B cell (primary cell): Measurements from ENCODE around the gene PITPNM1. TPM values are rescaled to one million over a fixed set of nuclear protein-coding genes. Genes with fewer than 3 reads are reported as not detected.

Experiments
- ATAC-seq: fragments of 200-7000 bp; cut with Tn5 transposase; one replicate; pipeline ENCODE4 v1.10.0; 2021; ENCODE audit warnings: low read depth, mild to moderate bottlenecking, moderate number of reproducible peaks, moderate library complexity
- CTCF ChIA-PET: fragments of 350-600 bp; sonication (Branson Sonifier 250); formaldehyde crosslinking; loops from one replicate; lab custom pipeline; 2021; ENCODE audit warnings: antibody characterized with exemption, inconsistent platforms; lab: Charles Lee
- POLR2A ChIA-PET: fragments of 350-600 bp; sonication (Branson Sonifier 250); formaldehyde crosslinking; loops from one replicate; lab custom pipeline; 2021; ENCODE audit warnings: antibody characterized with exemption; lab: Charles Lee
- DNase-seq: peaks from one replicate; pipeline ENCODE4 v3.0.0; 2013
- H2AFZ ChIP-seq: 2 replicates; pipeline ENCODE4 v1.6.1; 2012; ENCODE audit warnings: mild to moderate bottlenecking, low read depth, low read length; ENCODE audit not compliant: insufficient read depth, poor library complexity, severe bottlenecking
- H3K27ac ChIP-seq, 2 donors: 1 replicate in 1 of 2; 2 replicates in 1 of 2; pipeline ENCODE4 v1.5.1; 2012 to 2013; ENCODE audit warnings: low read length in 2 of 2, mild to moderate bottlenecking in 2 of 2, moderate library complexity in 1 of 2
- H3K27me3 ChIP-seq, 4 experiments: fragments of 200-600 bp in 1 of 4; sonication (generic) in 1 of 4; replicated peaks in 1 of 4; 1 replicate in 2 of 4; 2 replicates in 2 of 4; pipeline versions ENCODE4 v1.6.1 to v1.7.0; 2013 to 2016; ENCODE audit warnings: low read length in 3 of 4, mild to moderate bottlenecking in 2 of 4, mixed read lengths in 1 of 4, moderate library complexity in 1 of 4; ENCODE audit not compliant: insufficient read depth in 4 of 4, control insufficient read depth in 3 of 4; ENCODE audit errors: control extremely low read depth in 1 of 4
- H3K36me3 ChIP-seq, 2 experiments: replicated peaks in 1 of 2; 1 replicate in 1 of 2; 2 replicates in 1 of 2; pipeline versions ENCODE4 v1.6.1 to v1.7.1; 2013; ENCODE audit warnings: low read length in 1 of 2; ENCODE audit not compliant: insufficient read depth in 2 of 2, control insufficient read depth in 1 of 2; ENCODE audit errors: control extremely low read depth in 1 of 2, extremely low read depth in 1 of 2
- H3K4me1 ChIP-seq, 2 donors: fragments of 200-600 bp in 1 of 2; sonication (generic) in 1 of 2; 1 replicate in 1 of 2; 2 replicates in 1 of 2; pipeline versions ENCODE4 v1.5.1 to v1.6.1; 2013 to 2017; ENCODE audit warnings: low read length in 2 of 2; ENCODE audit not compliant: control insufficient read depth in 2 of 2, insufficient read depth in 2 of 2
- H3K4me2 ChIP-seq: replicated peaks from 2 replicates; pipeline ENCODE3; 2012; ENCODE audit warnings: mild to moderate bottlenecking, low read depth, low read length; ENCODE audit not compliant: poor library complexity, severe bottlenecking
- H3K4me3 ChIP-seq, 5 experiments: fragments of 200-600 bp in 1 of 5; sonication (generic) in 1 of 5; 1 replicate in 3 of 5; 2 replicates in 2 of 5; pipeline versions ENCODE4 v1.5.1 to v1.7.0; 2011 to 2016; ENCODE audit warnings: low read length in 4 of 5, mild to moderate bottlenecking in 4 of 5, low read depth in 2 of 5, control low read depth in 1 of 5, moderate library complexity in 1 of 5; ENCODE audit not compliant: insufficient read depth in 1 of 5; ENCODE audit errors: control extremely low read depth in 1 of 5, extremely low read depth in 1 of 5
- H3K79me2 ChIP-seq: fragments of 200-600 bp; sonication (generic); one replicate; pipeline ENCODE4 v1.6.0; 2016; ENCODE audit warnings: low read length; ENCODE audit not compliant: control insufficient read depth, insufficient read depth
- H3K9ac ChIP-seq: fragments of 200-600 bp; sonication (generic); 2 replicates; pipeline ENCODE4 v1.6.1; 2017; ENCODE audit warnings: mild to moderate bottlenecking, low read length, moderate library complexity
- H3K9me3 ChIP-seq, 3 donors: one replicate each; pipeline versions ENCODE4 v1.6.1 to v1.7.1; 2013; ENCODE audit warnings: low read length in 2 of 3; ENCODE audit not compliant: control insufficient read depth in 2 of 3, insufficient read depth in 1 of 3; ENCODE audit errors: control extremely low read depth in 1 of 3
- H4K20me1 ChIP-seq: 2 replicates; pipeline ENCODE4 v1.6.0; 2012; ENCODE audit warnings: mild to moderate bottlenecking, low read length; ENCODE audit not compliant: insufficient read depth, control insufficient read depth, poor library complexity, severe bottlenecking
- H3K27ac Mint-ChIP-seq: one replicate; pipeline ENCODE4 v1.8.0; 2021; ENCODE audit warnings: mixed read lengths
- H3K27me3 Mint-ChIP-seq: one replicate; pipeline ENCODE4 v1.8.0; 2021; ENCODE audit warnings: mixed read lengths
- H3K4me1 Mint-ChIP-seq: one replicate; pipeline ENCODE4 v1.8.0; 2021; ENCODE audit warnings: mixed read lengths
- H3K4me3 Mint-ChIP-seq: one replicate; pipeline ENCODE4 v1.8.0; 2021; ENCODE audit warnings: mixed read lengths
- H3K9me3 Mint-ChIP-seq: one replicate; pipeline ENCODE4 v1.8.0; 2022; ENCODE audit warnings: mixed read lengths; ENCODE audit not compliant: insufficient read depth
- EZH2 ChIP-seq: IDR thresholded peaks from 2 replicates; pipeline ENCODE4 v1.6.1; 2012; ENCODE audit warnings: borderline replicate concordance, low read depth, mild to moderate bottlenecking, moderate library complexity, low read length; ENCODE audit not compliant: insufficient read depth, poor library complexity, severe bottlenecking
- WGBS: methylation state at CpG from one replicate; pipeline ENCODE4 v1.1.5; 2013; ENCODE audit warnings: missing lambda C conversion rate; ENCODE audit not compliant: insufficient coverage; 5-methylcytosine and 5-hydroxymethylcytosine counted together
- intact Hi-C: fragments of 100-400 bp; cut with micrococcal nuclease; formaldehyde crosslinking; loops from one replicate; pipeline ENCODE4 v1.10.0; 2022
- polyA plus RNA-seq: library from polyadenylated mRNA; depleted of rRNA; stranded (reverse); fragments of >200 nt; gene quantifications from 2 replicates; pipeline ENCODE4 v1.2.3, GENCODE V29; 2012
- total RNA-seq, 2 donors: library from RNA; stranded (reverse); fragments of 120-200 nt in 1 of 2; gene quantifications; 1 replicate in 1 of 2; 2 replicates in 1 of 2; pipeline versions ENCODE4 v1.2.3 to v1.2.4, GENCODE V29; 2013 to 2022
- TF ChIP-seq, protein P1 (sequence below): fragments of 200-600 bp; IDR thresholded peaks from one replicate; pipeline ENCODE4 v1.8.0; 2022; ENCODE audit warnings: antibody characterized with exemption, mild to moderate bottlenecking

PITPNM1 gene
- total and polyA plus RNA-seq, 2 donors (not counting 1 experiment from before 2014, with no cell fraction given): 152 to 166 TPM

- Histone ChIP-seq H3K36me3 (peaks cover 2 to 9% of the 10 kb centered on the region in 2 experiments), H3K79me2 (peaks cover 52% of the 10 kb centered on the region), H4K20me1 (peaks cover 10% of the 10 kb centered on the region), H3K27me3 (no peaks in the 10 kb centered on the region), H3K4me2 (peak overlapping the region; percentile 97), H3K4me3 (peak overlapping the region in 4 of 5 experiments; percentile 38 to 78 (median 76)), H3K4me1 (peaks cover 59 to 93% of the 10 kb centered on the region in 2 donors), H3K9ac (peak overlapping the region; percentile 91), H3K27ac (peak overlapping the region; percentile 82 to 94), H2AFZ (peak overlapping the region; percentile 83), H3K9me3 (peaks cover 0 to 12% (median 0%) of the 10 kb centered on the region in 3 donors)
- ATAC-seq (no peak), DNase-seq (no peak)
- ChIA-PET CTCF (interaction anchor here (1.0 to 1.8 kb wide), 2 partner anchors 27 to 62 kb away, joined by 3 to 8 read pairs; partner anchors contain the start of genes PPP1CA and PTPRCAP), POLR2A (interaction anchor here (0.7 to 10.4 kb wide), 7 partner anchors 14 to 61 kb away, joined by 3 to 215 read pairs (median 5); partner anchors contain the start of genes PPP1CA, PTPRCAP, RPS6KB2 and TBC1D10C)
- H3K27me3 Mint-ChIP-seq: no peaks in the 10 kb centered on the region
- 85% methylated on average over 17 of the region's 20 CpGs for WGBS
- H3K4me3 Mint-ChIP-seq: peak overlapping the region; percentile 89
- TF ChIP-seq, protein P1, sequence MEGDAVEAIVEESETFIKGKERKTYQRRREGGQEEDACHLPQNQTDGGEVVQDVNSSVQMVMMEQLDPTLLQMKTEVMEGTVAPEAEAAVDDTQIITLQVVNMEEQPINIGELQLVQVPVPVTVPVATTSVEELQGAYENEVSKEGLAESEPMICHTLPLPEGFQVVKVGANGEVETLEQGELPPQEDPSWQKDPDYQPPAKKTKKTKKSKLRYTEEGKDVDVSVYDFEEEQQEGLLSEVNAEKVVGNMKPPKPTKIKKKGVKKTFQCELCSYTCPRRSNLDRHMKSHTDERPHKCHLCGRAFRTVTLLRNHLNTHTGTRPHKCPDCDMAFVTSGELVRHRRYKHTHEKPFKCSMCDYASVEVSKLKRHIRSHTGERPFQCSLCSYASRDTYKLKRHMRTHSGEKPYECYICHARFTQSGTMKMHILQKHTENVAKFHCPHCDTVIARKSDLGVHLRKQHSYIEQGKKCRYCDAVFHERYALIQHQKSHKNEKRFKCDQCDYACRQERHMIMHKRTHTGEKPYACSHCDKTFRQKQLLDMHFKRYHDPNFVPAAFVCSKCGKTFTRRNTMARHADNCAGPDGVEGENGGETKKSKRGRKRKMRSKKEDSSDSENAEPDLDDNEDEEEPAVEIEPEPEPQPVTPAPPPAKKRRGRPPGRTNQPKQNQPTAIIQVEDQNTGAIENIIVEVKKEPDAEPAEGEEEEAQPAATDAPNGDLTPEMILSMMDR: no peak
- no peak for TF ChIP-seq EZH2
- intact Hi-C loops: loop anchor here (1.0 kb wide), 6 partner anchors 18 to 61 kb away; partner anchors contain the start of genes CDK2AP2, PTPRCAP and RPS6KB2
- H3K9me3 Mint-ChIP-seq: no peaks in the 10 kb centered on the region
- H3K4me1 Mint-ChIP-seq: peaks cover 69% of the 10 kb centered on the region
- peak overlapping the region; percentile 97 for H3K27ac Mint-ChIP-seq
Measured at GRCh38 chr11:67463680-67464410, 41.3 kb downstream of the PITPNM1 start.
